HG03575 (cell line): ENCODE measurements around the gene B4GALNT3.

Experiments
- ATAC-seq: cut with Tn5 transposase; IDR thresholded peaks from one replicate; pipeline ENCODE4 v1.9.1; 2021; ENCODE audit not compliant: unreplicated experiment, insufficient number of reproducible peaks, low FRiP score; ENCODE audit errors: extremely low read depth

B4GALNT3 gene

GRCh38 chr12:602700-603068 lies 142.9 kb downstream of the B4GALNT3 start:
- ATAC-seq = no peak

GRCh38 chr12:604956-605355 lies 145.2 kb downstream of the B4GALNT3 start:
- ATAC-seq = no peak

GRCh38 chr12:607541-608001 lies 147.8 kb downstream of the B4GALNT3 start:
- ATAC-seq = no peak

- ATAC-seq = no peak
Measured at GRCh38 chr12:608413-608812, 148.7 kb downstream of the B4GALNT3 start.

DNA sequence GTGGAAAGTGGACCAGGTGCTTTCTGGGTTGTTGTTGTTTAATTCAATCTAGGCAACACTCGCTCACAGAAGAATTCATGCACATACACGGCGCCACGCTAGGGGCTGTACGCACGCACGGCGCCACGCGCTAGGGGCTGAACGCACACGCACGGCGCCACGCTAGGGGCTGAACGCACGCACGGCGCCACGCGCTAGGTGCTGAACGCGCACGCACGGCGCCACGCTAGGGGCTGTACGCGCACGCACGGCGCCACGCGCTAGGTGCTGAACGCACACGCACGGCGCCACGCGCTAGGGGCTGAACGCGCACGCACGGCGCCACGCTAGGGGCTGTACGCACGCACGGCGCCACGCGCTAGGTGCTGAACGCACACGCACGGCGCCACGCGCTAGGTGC lies 149.2 kb downstream of the B4GALNT3 start:
- no peak for ATAC-seq

- no peak for ATAC-seq
Measured at GRCh38 chr12:611721-612120, 152.0 kb downstream of the B4GALNT3 start.

GRCh38 chr12:612293-612692 lies 152.6 kb downstream of the B4GALNT3 start:
- no peak for ATAC-seq

GRCh38 chr12:612886-613285 lies 153.1 kb downstream of the B4GALNT3 start:
- no peak for ATAC-seq
